NCI-H1092 (cell line): Measurements from ENCODE around the gene RAI2.

Experiments used
- DNase-seq: peaks from one replicate; lab custom pipeline; 2025; lab: John Stamatoyannopoulos, UW

Gene RAI2

DNA sequence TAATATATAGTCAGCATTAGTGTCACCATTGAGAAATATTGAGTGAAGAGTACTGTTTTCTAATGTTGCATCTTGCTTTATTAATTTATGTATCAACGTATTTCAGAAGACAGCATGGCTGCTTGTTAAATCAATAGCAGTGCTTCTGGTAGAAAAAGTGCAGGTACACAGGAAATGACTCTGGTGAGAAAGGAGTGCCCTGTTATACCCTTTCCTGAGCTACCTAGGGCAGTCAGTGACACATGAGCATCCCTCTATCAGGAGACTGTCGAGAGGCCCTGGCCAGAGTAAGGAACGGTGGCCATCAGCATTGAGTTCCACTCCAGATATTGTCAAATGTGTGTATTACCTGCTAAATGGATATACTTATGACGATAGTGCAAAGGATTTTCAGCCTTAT lies 81.7 kb downstream of the RAI2 start:
- DNase-seq, result no peak

- DNase-seq, result no peak
These were observed 82.1 kb downstream of the RAI2 start for GRCh38 chrX:17778997-17779396.

DNA sequence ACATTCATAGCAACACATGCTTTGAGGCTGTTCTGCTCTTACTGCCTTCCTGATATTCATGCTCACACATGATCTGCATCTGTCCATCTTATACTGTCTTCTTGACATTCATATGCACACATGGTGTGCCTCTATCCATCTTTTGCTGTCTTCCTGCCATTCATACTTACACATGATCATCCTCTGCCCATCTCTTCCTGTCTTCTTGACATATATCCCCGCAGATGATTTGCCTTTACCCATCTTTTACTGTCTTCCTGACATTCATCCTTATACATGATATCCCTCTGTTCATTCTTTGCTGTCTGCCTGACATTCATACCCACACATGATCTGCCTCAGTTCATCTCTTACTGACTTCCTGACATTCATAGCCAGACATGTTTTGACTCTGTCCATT lies 87.0 kb downstream of the RAI2 start:
- no peak for DNase-seq

DNA sequence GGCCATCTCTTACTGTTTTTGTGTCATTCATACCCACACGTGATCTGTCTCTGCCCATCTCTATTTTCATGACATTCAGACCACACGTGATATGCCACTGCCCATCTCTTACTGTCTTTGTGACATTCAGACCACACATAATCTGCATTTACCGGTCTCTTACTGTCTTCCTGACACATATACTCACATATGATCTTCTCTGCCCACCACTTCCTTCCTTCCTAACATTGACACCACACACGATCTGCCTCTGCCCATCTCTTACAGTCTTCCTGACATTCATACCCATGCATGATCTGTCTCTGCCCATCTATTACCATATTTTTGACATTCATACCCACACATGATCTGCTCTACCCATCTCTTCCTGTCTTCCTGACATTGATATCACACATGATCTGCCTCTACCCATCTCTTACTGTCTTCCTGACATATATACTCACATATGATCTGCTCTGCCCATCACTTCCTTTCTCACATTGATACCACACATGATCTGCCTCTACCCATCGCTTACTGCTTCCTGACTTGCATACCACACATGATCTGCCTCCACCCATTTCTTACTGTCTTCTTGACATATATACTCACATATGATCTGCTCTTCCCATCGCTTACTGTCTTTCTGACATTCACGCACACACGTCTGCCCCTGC lies 87.7 kb downstream of the RAI2 start:
- DNase-seq, result no peak

- DNase-seq, result no peak
These were observed 91.3 kb downstream of the RAI2 start for GRCh38 chrX:17769701-17770269.

DNA sequence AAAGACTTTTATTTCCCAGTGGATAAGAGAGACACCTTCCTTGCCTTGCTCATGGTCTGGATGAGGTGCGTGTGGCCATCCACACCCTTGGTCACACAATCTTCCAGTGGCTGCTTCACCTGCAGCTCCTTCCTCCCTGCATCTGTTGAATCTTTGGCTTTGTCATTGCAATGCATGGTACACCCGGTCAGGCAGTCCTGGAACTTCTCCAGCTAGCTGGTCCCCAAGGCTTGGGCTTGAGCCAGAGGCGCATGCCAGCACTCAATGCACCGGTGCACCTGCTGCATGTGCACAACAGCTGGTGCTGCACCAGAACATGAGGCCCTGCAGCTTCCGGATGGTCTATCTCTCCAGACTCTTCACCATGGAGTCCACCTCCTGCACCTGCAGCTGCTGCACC lies 92.1 kb downstream of the RAI2 start:
- no peak for DNase-seq

GRCh38 chrX:17767734-17768133 lies 93.4 kb downstream of the RAI2 start:
- no peak for DNase-seq

GRCh38 chrX:17759990-17760389 lies 101.1 kb downstream of the RAI2 start:
- no peak for DNase-seq

DNA sequence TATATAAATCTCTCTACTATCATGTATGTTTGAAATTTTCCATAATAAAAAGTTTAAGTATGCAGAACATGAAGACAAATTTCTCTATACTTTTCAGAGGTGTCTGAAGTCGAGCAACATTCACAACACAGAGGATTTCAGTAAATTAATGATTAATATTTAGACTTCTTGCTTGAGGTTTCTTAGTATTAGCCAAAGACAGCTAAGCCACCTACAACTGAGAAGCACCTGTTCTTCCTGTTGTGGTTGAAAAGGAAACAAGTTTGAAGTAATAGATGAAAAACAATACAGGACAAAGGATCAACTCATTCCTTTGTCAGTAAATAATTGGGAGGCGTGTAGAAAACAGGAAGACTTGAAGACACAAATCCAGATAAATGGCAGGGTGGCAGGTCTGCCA lies 102.7 kb downstream of the RAI2 start:
- DNase-seq, result no peak

- DNase-seq, result no peak
These were observed 110.7 kb downstream of the RAI2 start for GRCh38 chrX:17750436-17750835.
